Pulmonary artery endothelial cell (primary cell): ENCODE results near the gene IFNW1. TPM values are rescaled to one million over a fixed set of nuclear protein-coding genes. Genes with fewer than 3 reads are reported as not detected.
"Not testable (repeated sequence)": the region's sequence is repeated elsewhere in the genome, so short reads cannot be mapped to it uniquely, and the experiment has no call there.

Experiments
- DNase-seq: peaks from one replicate; pipeline ENCODE4 v3.0.0-alpha.2; 2011; ENCODE audit warnings: low read depth, low spot score
- total RNA-seq: library from RNA; depleted of rRNA; stranded (reverse); fragments of >200 nt; gene quantifications from 2 replicates; pipeline ENCODE4 v1.2.3, GENCODE V29; 2014

IFNW1 gene
- total RNA-seq: not detected in 2 replicates

GRCh38 chr9:21141427-21141882 lies at the start of gene IFNW1:
Gene IFNW1 (minus strand): TSS chr9:21141832. CDS start chr9:21141570, 262 bp downstream.
- no peak for DNase-seq

GRCh38 chr9:21187487-21187886 lies 45.9 kb upstream of the IFNW1 start, which contains the start of gene IFNA4:
Gene IFNA4 (minus strand): TSS chr9:21187587. CDS start chr9:21187531, 56 bp downstream.
- not testable (repeated sequence) for DNase-seq

DNA sequence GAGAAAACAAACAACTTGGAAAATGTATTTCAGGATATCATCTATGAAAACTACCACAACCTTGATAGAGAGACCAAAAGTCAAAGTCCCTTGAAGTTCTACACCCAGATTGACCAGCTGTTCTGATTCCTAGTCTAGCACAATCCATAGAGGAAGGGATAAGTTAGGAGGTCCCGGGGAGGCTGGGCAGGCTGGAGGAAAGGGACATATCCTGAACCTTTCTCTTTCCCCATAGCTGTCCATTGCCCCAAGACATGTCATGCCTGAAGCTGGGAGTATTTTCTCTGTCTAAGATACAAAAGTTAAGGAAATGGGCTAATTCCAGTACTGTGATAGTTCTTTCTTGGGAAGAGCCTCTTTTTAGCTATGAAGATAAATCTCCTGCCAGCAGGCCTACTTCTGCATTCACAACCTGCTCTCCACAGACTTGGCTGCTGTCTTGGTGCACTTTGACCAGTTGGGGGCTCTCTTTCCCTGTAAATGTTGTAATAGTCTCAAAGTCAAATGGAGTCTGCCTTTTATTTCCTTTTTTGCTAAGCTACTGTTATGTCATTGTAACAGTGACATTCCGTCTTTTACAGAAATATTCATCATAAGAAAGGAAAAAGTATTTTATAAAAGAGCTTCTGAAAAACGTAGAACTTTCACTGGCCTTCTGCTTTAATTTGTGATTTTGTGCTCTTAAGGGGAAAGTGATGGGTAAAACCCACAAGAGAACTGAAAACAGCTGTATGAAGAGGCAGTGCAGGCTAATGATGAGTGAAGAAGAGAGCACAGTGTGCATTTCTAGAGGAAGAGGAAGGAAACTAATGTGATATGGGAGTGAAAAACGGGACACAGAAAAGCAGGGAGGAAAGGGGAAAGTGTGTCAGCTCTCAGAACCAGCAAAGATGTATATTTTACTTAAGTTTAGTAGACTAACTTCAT lies 41.4 kb upstream of the IFNW1 start:
- DNase-seq: not testable (repeated sequence)

DNA sequence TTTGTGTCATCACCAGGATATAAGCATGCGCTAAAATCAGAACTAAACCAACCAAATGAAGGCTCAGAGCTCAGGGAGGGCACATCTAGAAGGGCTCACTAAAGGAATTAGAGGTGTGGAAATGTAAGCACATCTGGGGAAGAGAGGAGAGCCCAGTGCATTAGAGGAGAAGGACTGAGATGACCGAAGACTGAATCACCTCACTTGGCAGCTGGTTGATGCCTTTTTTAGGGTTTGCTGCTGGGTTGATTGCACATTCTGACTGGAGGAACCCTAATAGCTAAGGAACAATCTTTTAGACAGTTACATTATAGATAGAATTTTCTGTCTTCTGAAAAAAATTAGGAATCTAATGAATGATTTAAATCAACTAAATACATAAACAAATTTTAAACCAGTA lies 33.0 kb upstream of the IFNW1 start:
- no peak for DNase-seq

DNA sequence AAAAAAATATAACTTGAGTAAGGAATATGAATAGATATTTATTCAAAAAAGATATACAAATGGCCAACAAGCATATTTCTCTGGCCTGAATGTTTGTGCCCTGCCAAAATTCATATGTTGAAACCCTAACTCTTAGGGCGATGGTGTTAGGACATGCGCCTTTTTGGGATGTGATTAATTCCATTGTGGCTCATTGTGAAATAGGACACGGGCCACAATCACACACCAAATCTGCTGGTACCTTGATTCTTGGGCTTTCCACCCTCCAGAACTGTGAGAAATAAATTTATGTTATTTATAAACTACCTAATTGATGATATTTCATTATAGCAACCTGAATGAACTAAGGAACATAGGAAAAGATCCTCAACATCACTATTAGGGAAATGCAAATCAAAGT lies 30.5 kb upstream of the IFNW1 start:
- no peak for DNase-seq

DNA sequence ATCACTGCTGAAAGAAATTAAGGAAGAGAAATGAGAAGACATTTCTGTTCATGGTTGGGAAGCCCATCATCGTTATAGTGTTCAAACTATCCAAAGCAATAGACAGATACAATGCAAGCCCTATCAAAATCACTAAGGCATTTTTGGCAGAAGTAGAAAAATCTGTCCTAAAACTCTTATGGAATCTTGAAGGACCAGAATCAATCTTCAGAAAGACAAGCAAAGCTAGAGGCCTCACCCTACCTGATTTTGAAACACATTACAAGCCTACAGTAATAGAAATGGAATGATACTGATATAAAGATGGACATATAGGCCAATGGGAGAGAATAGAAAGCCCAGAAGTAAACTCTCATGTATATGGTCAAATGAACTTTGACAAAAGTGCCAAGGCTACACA lies 29.7 kb upstream of the IFNW1 start:
- DNase-seq: no peak

- DNase-seq: not testable (repeated sequence)
Measured at GRCh38 chr9:21166560-21166959, 24.9 kb upstream of the IFNW1 start, which contains the start of gene IFNA21. Gene IFNA21 (minus strand): TSS chr9:21166660. CDS start chr9:21166612, 48 bp downstream.

- no peak for DNase-seq
Measured at GRCh38 chr9:21165516-21165915, 23.9 kb upstream of the IFNW1 start.

- DNase-seq: no peak
Measured at GRCh38 chr9:21160178-21160577, 18.5 kb upstream of the IFNW1 start.

DNA sequence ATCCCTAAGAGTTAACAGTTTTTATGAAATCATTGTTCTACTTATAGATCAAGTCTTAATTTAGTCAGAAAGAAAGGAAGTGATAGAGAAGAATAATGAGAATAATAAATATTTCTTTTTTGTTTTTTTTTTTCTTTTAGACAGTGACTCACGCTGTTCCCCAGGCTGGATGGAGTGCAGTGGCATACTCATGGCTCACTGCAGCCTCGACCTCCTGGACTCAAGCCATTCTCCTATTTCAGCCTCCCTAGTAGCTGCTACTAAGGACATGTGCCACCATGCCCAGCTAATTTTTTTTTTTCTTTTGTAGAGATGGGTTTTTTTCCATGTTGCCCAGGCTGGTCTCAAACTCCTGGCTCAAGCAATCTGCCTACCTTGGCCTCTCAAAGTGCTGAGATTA lies 13.9 kb upstream of the IFNW1 start:
- no peak for DNase-seq

GRCh38 chr9:21154018-21154608 lies 12.5 kb upstream of the IFNW1 start:
- peak; percentile 17 for DNase-seq

- DNase-seq: no peak
Measured at GRCh38 chr9:21153336-21154017, 11.8 kb upstream of the IFNW1 start.

GRCh38 chr9:21144603-21145002 lies 3.0 kb upstream of the IFNW1 start:
- no peak for DNase-seq

- DNase-seq: no peak
Measured at GRCh38 chr9:21137020-21137419, 4.6 kb downstream of the IFNW1 start.

DNA sequence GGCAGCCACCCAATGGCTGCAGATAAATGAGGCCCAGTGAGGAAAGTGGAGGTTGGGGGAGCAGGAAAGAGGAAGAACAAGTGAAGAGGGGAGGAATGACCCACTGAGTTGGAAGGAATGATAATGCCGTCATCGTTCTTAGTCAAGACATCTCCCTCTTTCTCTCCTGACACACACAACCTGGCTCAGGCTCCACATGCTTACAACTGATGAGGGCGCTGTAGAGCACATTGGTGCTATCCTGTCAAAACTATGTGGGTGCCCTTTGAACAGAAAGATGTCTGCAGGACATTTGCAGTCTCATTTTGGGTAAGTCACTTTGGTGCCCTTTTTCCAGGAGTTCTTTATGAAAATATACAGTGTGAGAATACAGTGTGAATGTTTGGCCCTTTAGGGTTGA lies 5.9 kb downstream of the IFNW1 start:
- DNase-seq: no peak

DNA sequence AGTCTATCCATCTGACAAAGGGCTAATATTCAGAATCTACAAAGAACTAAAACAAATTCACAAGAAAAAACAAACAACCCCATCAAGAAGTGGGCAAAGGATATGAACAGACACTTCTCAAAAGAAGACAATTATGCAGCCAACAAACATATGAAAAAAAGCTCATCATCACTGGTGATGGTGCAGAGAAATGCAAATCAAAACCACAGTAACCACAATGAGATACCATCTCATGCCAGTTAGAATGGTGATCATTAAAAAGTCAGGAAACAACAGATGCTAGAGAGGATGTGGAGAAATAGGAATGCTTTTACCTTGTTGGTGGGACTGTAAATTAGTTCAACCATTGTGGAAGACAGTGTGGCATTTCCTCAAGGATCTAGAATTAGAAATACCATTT lies 13.4 kb downstream of the IFNW1 start:
- not testable (repeated sequence) for DNase-seq

- no peak for DNase-seq
Measured at GRCh38 chr9:21121595-21122251, 19.9 kb downstream of the IFNW1 start.

GRCh38 chr9:21121079-21121478 lies 20.6 kb downstream of the IFNW1 start:
- no peak for DNase-seq

DNA sequence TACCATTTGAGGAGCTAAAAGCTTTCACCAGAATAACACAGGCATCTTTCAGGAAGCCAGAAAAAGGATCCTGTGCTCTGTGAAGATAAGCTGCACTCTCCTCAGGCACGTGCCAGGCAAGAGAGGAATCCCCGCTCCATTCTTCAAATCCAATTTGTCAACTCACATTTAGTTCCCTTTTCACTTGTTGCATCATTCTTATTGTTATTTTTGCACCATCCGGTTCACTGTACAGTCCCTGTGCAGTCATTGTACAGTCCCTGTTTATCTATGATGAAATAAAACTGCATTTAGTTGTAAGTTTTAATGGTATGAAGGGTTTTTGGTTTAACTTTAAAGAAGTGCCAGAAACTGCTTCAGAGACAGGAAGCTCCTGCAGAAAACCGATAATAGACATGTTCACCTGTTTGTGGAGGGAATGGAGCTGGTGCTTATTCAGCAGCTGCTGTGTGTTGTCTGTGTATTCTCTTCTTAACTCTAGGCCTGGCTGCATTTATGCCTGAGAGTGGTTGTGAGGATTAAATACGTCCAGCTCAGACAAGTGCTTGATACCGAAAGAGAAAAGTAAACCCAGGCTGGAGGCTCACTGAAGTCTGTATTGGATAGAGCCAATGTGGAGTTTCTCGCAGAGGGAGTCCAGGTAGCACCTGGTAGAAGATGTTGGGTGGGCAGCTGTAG lies 22.4 kb downstream of the IFNW1 start:
- DNase-seq: no peak

DNA sequence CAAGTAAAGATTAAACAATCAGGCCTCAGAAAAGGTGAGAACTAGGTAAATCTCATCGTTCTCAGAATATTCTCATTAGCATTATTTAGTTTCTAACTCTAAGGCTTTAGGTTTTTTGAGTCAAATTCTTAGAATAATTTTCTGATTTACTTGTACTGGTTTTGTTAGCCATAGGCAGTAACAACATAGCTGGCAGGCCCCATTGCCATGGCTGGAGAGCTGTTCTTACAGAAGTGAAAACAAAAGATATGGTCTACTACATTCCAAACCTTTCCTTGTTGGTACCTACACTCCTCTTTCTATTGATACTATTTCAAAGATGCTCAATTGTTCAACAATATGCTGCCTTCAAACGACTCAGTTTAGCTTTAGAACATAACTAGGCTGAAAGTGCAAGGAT lies 27.3 kb downstream of the IFNW1 start:
- no peak for DNase-seq
